Stimulated activated CD8-positive, alpha-beta memory T cell treated with anti-CD3 and anti-CD28 coated beads, Interleukin-15, amount 100 ng/mL, for 48 hours (primary cell): ENCODE results near the gene HELZ.
"Not testable (repeated sequence)": the region's sequence is repeated elsewhere in the genome, so short reads cannot be mapped to it uniquely, and the experiment has no call there.

Source experiments
- DNase-seq, 2 donors: peaks; one replicate each; pipeline ENCODE4 v3.0.0-alpha.2; 2020; ENCODE audit warnings: low read depth in 2 of 2

Gene HELZ, protein sequence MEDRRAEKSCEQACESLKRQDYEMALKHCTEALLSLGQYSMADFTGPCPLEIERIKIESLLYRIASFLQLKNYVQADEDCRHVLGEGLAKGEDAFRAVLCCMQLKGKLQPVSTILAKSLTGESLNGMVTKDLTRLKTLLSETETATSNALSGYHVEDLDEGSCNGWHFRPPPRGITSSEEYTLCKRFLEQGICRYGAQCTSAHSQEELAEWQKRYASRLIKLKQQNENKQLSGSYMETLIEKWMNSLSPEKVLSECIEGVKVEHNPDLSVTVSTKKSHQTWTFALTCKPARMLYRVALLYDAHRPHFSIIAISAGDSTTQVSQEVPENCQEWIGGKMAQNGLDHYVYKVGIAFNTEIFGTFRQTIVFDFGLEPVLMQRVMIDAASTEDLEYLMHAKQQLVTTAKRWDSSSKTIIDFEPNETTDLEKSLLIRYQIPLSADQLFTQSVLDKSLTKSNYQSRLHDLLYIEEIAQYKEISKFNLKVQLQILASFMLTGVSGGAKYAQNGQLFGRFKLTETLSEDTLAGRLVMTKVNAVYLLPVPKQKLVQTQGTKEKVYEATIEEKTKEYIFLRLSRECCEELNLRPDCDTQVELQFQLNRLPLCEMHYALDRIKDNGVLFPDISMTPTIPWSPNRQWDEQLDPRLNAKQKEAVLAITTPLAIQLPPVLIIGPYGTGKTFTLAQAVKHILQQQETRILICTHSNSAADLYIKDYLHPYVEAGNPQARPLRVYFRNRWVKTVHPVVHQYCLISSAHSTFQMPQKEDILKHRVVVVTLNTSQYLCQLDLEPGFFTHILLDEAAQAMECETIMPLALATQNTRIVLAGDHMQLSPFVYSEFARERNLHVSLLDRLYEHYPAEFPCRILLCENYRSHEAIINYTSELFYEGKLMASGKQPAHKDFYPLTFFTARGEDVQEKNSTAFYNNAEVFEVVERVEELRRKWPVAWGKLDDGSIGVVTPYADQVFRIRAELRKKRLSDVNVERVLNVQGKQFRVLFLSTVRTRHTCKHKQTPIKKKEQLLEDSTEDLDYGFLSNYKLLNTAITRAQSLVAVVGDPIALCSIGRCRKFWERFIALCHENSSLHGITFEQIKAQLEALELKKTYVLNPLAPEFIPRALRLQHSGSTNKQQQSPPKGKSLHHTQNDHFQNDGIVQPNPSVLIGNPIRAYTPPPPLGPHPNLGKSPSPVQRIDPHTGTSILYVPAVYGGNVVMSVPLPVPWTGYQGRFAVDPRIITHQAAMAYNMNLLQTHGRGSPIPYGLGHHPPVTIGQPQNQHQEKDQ (N-terminal part only)

DNA sequence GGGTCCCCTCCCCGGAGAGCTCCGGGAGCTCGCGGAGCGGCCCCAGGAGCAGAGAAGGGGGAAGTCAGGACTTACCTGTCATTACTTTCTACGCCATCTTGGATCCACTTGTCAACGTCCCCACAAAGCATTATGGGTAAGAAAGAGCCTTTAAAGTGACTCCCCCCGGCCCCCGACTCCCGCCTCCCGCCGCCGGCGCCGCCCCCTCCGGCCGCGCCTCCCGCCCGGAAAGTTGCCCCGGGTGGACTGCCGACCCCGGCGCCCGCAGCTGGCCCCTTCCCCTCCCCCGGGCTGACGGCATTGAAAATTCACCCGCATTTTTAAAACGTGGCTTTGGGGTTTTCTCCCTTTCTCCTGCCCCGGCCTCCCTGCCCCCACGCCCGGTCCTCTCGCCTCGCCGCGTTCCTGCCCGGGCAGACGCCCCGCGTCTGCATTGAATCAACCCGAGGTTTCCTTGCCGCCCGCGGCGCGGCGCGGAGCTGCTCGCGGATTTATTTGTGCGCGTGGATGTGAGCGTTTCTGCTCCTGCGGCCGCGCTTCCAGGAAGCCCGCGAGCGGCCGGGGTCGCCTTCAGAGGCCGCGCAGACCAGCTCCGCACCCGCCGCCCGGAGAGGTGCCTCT, at the start of gene HELZ:
TSS of gene HELZ (minus strand) at position 124 of the 621 bp plus-strand sequence. CDS start 26,392 bp downstream, outside the sequence.
- peak; percentile 59 to 66 for DNase-seq

DNA sequence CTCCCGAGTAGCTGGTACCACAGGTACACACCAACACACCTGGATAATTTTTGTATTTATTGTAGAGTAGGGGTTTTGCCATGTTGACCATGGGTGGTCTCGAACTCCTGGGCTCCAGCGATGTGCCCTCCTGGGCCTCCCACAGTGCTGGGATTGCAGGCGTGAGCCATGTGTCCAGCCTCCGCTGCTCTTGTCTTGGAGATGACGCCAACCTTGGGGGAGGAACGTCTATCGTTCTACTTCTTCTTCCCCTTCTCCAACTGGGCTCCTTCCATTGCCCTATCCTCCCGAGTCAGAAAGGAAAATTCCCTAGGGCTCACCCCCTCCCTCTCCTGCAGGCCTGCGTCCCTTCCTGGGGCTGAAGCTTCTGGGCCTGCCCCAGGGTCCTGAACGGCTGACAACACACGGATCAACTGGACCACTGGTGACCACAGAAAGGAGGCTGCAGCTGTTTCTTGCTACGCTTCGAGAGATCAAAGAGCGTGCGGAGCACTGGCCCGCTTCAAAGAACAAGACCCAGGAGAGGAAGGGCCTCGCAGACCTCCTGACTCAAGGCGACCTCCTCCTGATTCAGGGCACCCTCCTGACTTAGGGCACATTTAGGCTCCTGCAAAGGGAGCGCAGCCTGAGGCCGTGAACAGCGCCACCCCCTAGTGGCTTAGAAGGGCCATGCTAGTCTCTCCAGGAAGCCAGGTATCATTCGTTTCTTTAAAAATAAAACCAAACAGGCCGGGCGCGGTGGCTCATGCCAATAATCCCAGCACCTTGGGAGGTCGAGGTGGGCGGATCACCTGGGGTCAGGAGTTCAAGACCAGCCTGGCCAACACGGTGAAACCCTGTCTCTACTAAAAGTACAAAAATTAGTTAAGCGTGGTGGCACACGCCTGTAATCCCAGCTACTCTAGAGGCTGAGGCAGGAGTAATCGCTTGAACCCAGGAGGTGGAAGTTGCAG, 48.5 kb upstream of the HELZ start:
- peak; percentile 43 to 48 for DNase-seq

DNA sequence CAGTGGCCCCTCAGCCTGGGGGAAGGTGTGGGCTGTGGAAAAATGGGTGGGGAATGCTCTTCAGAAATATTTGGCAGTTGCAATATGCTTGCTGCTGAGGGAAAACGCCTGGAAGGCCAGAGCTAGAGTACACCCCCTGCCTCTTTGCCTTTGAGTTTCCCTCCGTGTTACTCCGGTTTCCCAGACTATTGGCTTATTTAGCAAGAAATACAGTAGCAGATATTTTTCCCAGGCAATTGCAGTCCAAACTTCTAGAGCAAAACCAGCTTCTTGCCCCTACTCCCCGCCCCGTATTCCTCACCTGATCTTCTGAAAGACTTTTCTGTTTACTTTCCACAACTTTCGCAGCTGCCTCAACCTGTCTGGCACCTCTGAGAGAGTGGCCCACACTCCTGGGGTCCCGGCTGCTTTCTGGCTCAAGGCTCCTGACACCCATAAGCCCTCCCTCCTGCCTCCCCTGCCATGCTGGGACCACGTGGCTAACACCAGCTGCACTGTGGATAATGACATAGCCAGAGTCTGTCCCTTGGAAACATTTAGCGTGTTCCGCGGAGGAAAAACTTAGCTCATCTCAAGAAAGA, 45.8 kb upstream of the HELZ start:
- no peak for DNase-seq

DNA sequence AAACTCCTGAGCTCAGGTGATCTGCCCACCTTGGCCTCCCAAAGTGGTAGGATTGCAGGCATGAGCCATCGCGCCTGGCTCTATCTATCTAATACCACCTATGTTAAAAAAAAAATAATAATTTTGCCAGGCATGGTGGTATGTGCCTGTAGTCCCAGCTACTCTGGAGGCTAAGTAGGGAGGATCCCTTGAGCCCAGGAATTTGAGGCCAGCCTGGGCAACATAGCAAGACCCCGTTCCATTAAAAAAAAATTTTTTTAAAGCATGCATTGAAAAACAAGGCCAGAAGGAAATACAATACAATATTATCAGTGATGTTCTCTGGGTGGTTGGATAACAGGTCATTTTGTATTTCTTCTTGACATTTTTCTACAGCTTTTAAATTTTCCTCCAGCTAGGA, 45.2 kb upstream of the HELZ start:
- no peak for DNase-seq

DNA sequence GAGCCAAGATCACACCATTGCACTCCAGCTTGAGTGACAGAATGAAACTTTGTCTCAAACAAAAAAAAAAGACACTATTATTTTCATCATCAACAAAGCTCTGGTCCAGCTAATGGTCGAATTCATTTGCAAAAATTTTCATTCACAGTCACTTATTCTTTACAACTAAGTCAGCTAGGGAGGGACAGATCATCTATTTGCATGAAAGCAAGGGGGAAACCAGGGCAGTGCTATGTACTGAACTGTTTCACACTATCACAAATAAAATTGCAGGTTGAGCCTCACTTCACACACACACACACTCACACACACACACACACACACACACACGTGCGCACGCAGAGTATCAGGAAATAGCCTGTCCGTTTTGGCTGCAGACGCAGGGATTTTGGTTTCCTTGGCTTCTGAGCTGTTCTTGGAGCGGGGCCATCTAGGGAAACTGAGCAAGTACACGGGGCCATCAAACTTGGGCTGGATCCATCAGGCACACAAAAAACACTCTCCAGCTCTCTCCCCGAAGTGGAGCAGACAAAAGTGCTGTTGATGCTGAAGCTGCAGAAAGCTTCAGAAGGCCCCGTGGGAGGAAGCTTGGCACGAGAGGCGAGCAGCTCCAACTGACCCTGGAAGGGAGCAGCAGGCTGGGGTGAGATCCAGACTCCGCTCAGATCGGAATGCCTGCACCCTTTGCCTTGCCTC, 44.3 kb upstream of the HELZ start:
- DNase-seq: no peak

DNA sequence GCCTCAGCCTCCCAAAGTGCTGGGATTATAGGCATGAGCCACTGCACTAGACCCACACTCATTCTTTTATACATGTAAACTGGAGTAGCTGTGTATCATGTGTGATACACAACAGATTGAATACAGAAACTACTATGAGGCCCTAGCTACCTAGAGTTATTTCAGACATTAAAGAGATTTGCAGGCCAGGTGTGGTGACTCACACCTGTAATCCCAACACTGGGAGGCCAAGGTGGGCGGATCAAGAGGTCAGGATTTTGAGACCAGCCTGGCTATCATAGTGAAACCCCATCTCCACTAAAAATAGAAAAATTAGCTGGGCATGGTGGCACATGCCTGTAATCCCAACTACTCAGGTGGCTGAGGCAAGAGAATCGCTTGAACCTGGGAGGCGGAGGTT, 41.8 kb upstream of the HELZ start:
- not testable (repeated sequence) for DNase-seq

DNA sequence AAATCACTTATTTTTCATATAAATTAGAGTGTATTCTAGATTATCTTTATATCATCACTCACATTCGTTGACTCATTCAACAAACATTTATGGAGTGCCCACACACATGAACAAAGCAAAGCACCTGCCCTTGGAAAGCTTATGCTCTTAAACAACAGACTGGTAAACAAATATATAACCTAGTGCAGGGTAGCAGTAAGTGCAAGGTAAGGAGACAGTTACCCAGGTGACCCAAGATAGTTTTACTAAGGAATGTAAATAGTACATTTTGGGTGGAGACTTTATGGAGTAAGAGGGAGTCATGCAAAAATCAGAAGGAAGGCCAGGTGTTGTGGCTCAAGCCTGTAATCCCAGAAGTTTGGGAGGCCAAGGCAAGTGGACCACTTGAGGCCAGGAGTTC, 40.4 kb upstream of the HELZ start:
- no peak for DNase-seq

DNA sequence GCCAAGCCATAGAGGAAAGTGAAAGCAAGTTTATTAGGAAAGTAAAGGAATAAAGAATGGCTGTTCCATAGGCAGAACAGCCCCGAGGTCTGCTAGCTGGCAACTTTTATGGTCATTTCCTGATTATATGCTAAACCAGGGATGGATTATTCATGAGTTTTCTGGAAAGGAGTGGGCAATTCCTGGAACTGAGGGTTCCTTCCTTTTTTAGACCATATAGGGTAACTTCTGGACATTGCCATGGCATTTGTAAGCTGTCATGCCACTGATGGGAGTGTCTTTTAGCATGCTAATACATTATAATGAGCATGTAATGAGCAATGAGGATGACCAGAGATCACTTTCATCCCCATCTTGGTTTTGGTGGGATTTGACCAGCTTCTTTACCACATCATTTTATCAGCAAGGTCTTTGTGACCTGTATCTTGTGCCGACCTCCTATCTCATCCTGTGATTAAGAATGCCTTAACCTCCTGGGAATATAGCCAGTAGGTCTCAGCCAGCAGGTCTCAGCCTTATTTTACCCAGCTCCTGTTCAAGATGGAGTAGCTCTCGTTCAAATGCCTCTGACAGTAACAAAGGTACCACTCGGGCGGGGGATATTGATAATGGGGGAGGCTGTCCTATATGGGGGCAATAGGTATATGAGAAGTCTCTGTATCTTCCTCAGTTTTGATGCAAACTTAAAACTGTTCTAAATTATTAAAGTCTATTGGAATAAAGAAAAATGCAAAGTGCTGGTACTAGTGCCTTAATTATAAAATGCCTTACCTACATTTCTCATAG, 38.9 kb upstream of the HELZ start:
- no peak for DNase-seq

DNA sequence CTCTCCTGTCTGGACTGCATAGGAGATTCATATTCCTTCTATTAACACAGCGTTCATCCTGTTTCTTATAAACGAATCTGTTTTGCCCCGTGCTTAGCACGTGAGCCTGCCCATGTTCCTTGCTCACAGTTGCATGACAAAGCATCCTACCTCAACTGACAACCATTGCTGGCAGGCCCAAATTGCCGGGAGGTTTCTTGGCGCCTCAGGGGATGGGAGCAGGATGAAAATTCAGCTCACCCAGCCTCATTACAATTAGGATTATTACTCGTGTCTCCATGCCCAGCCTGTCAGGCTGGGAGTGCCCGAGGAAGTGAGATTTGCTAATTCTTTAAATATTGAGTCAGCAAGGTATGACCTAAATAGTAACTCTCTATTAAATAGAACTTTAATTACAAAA, 36.7 kb upstream of the HELZ start:
- no peak for DNase-seq

DNA sequence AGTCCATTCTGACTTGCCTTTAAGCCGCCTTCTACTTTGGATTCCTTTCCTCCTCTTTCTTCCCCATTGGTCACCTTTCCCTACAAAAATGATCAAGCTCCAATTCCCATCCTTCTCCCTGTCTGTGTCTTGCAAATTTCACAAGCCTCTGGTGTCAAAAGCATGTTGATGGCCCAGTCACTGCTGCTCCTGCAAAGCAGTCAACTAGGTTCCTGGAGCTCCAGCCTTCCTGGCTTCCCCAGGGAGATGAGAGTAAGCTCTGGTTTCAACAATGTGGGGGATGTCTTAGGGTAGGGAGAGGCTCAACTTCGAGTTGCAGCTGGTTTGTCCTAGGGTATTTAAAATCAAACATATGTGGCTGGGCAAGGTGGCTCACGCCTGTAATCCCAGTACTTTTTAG, 36.1 kb upstream of the HELZ start:
- DNase-seq: no peak

DNA sequence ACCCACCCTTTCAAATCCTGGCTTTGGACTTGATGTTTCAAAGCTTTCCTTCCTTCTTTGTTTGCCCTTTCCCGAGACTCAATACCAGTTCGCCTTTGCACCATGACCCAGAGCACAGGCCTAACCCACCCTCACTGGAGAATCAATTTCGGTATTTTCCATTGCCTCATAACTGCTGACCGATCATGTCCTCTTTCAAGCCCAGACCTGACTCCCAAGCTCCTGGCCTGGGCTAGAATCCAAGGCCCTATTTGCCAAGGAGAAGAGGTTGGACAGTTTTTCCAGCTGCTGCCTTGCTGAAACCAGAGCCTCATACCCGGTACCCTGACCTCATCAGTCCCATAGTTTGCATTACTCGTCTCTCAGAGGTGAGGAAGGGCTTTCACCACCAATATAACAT, 35.3 kb upstream of the HELZ start:
- no peak for DNase-seq

DNA sequence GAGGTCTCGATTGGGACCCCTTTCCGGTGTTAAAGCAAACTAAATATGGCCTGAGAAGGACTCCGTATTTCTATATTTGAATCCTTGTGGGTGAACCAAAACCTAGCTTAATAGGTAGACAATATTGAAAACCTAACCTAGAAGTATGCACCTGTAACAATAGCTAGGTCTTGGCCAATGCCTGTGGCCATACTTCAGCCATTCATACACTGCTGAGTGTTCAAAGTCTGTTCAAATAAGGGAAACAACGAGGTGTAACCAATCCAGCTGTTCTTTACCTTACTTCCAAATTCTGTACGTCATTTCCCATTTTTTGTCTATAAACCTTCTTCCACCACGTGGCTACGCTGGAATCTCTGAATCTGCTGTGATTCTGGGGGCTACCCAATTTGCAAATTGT, 34.1 kb upstream of the HELZ start:
- no peak for DNase-seq

DNA sequence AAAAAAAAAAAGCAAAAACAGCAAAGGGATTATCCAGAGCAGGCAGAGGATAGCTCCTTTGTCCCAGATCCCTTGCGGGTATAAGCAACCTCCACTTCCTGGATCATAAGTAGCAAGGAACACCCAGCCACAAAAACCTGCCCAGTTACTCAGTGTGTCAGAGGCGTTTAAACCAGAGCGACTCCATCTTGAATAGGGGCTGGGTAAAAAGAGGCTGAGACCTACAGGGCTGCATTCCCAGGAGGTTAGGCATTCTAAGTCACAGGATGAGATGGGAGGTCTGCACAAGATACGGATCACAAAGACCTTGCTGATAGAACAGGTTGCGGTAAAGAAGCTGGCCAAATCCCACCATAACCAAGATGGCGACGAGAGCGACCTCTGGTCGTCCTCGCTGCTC, 33.4 kb upstream of the HELZ start:
- no peak for DNase-seq

DNA sequence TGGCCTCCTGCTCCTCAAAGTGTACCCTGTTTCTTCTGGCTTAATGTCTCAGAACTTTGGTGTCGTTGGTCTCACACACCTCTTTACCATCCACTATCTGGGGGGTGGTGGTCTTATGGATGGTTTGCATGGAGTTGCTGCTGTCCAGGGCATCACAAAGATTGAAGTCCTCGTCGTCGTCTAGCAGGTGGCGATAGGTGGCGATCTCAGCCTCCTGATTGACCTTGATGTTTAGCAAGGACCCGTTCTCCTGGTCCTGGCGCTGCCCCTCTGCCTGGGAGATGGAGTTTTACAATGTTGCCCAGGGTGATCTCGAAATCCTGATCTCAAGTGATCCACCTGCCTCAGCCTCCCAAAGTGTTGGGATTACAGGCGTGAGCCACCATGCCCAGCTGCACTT, 31.1 kb upstream of the HELZ start:
- DNase-seq: no peak

DNA sequence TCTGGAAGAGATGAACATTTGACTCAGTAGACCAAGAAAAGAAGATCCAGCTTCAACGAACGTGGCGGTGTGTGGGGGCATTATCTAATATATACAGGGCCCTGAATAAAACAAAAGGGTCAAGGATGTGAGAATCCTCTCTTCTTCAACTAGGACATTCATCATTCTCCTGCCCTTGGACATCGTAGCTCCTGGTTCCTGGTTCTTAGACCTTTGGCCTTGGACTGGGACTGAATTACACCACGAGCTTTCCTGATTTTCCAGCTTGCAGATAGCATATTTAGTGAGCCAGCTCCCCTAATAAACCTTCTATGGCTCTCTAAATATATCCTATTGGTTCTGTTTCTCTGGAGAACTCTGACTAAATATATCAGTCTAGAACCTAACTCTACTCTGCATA, 29.5 kb upstream of the HELZ start:
- DNase-seq: no peak

DNA sequence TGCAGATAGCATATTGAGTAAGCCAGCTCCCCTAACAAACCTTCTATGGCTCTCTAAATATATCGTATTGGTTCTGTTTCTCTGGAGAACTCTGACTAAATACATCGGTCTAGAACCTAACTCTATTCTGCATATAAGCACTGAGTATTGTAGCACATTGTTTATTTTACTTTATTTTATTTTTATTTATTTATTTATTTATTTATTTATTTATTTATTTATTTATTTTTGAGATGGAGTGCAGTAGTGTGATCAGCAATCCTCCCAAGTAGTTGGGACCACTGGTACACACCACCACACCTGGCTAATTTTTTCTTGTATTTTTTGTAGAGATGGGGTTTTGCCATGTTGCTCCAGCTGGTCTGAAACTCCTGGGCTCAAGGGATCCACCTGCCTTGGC, 28.9 kb upstream of the HELZ start:
- DNase-seq: no peak

DNA sequence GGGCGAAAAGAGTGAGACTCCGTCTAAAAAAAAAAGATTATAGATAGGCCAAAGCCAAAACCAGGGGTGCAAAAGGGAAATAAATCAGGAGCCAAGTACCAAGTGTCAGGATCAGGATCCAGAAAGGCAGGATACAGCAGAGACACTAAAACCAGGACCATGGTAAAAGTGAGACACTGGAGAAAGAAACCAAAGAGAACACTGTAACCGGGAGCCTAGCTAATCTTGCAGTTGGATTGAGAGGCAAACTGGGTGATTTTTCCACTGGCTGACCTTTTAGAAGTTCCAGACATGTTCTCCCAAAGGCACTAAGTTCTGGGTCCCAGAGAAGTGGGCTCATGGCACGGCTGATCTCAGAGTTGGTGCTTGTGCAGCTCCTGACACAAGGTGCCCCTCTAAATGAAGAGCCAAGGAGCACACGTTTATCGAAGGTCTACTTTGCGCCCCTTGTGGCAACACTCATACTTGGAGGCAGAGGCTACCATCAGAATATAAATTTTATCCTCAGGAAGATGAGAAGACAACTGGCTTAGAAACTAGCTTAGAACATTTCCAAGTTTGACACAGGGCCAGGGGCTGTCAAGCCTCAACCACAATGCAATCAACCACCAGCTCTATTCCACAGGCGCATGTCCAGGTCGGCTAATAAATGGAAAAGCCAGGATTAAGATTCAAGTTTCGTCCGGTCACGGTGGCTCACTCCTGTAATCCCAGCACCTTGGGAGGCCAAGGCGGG, 27.5 kb upstream of the HELZ start:
- no peak for DNase-seq

DNA sequence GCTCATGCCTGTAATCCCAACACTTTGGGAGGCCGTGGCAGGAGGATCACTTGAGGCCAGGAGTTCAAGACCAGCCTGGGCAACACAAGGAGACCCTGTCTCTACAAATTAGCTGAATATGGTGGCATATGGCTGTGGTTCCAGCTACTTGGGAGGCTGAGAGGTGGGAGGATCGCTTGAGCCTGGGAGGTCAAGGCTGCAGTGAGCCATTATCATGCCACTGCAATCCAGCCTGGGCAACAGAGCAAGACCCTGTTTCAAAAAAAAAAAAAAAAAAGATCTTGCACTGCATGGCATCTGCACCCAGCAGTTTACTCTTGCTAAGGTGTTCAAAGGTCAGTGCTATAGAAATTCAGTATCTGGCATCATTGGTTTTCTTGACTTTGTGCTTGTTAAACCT, 26.2 kb upstream of the HELZ start:
- not testable (repeated sequence) for DNase-seq
